NCI-H2107 treated with DMSO at 0.1 percent for 48 hours (cell line): ENCODE measurements around the gene NTNG1.

Experiments
- DNase-seq: peaks from one replicate; lab custom pipeline; 2025; ENCODE audit not compliant: unreplicated experiment; lab: John Stamatoyannopoulos, UW

The NTNG1 gene

GRCh38 chr1:107450899-107451664 is 310.2 kb downstream of the NTNG1 start:
- DNase-seq: no peak

GRCh38 chr1:107451715-107452114 is 310.9 kb downstream of the NTNG1 start:
- no peak for DNase-seq

- DNase-seq: no peak
Measured at GRCh38 chr1:107454791-107455190, 314.0 kb downstream of the NTNG1 start.

- no peak for DNase-seq
Measured at GRCh38 chr1:107457989-107458388, 317.1 kb downstream of the NTNG1 start.

- DNase-seq: no peak
Measured at GRCh38 chr1:107459204-107459904, 318.5 kb downstream of the NTNG1 start.

- no peak for DNase-seq
Measured at GRCh38 chr1:107460035-107460434, 319.2 kb downstream of the NTNG1 start.

- DNase-seq: no peak
Measured at GRCh38 chr1:107464827-107465226, 324.0 kb downstream of the NTNG1 start.

- DNase-seq: no peak
Measured at GRCh38 chr1:107467286-107467685, 326.4 kb downstream of the NTNG1 start.

GRCh38 chr1:107467811-107468210 is 327.0 kb downstream of the NTNG1 start:
- no peak for DNase-seq

GRCh38 chr1:107473065-107473464 is 332.2 kb downstream of the NTNG1 start:
- DNase-seq: no peak

- no peak for DNase-seq
Measured at GRCh38 chr1:107474877-107475612, 334.2 kb downstream of the NTNG1 start.

- no peak for DNase-seq
Measured at GRCh38 chr1:107477233-107477632, 336.4 kb downstream of the NTNG1 start.

GRCh38 chr1:107479865-107480350 is 339.1 kb downstream of the NTNG1 start:
- no peak for DNase-seq

GRCh38 chr1:107480548-107481415 is 339.9 kb downstream of the NTNG1 start:
- no peak for DNase-seq

GRCh38 chr1:107481756-107482384 is 341.0 kb downstream of the NTNG1 start:
- DNase-seq: no peak

GRCh38 chr1:107483949-107484348 is 343.1 kb downstream of the NTNG1 start:
- DNase-seq: no peak

- DNase-seq: no peak
Measured at GRCh38 chr1:107486349-107486748, 345.5 kb downstream of the NTNG1 start.

GRCh38 chr1:107487506-107487905 is 346.7 kb downstream of the NTNG1 start:
- DNase-seq: no peak

- DNase-seq: no peak
Measured at GRCh38 chr1:107491582-107491981, 350.7 kb downstream of the NTNG1 start.

GRCh38 chr1:107493111-107493716 is 352.4 kb downstream of the NTNG1 start:
- no peak for DNase-seq
